Lung (tissue), 12 donors: ENCODE measurements around the gene ZDHHC20. TPM values are rescaled to one million over a fixed set of nuclear protein-coding genes. Genes with fewer than 3 reads are reported as not detected.

Experiments used
- ATAC-seq: fragments of 200-7000 bp; cut with Tn5 transposase; one replicate; pipeline ENCODE4 v1.9.1; 2020; ENCODE audit warnings: moderate number of reproducible peaks; ENCODE audit not compliant: insufficient read depth, low FRiP score
- DNase-seq, 3 donors: peaks; one replicate each; pipeline ENCODE4 v3.0.0-alpha.2; 2013 to 2017
- H3K27ac ChIP-seq, 2 donors: one replicate each; pipeline ENCODE4 v1.5.1; 2013; ENCODE audit warnings: mild to moderate bottlenecking in 2 of 2, moderate library complexity in 2 of 2, control low read depth in 1 of 2, inconsistent platforms in 1 of 2, low read depth in 1 of 2, low read length in 1 of 2
- H3K27me3 ChIP-seq, 3 donors: one replicate each; pipeline ENCODE4 v1.5.1; 2013; ENCODE audit warnings: low read length in 2 of 3; ENCODE audit not compliant: control insufficient read depth in 3 of 3, insufficient read depth in 3 of 3
- H3K36me3 ChIP-seq, 4 donors: one replicate each; pipeline ENCODE4 v1.5.1; 2013; ENCODE audit warnings: low read length in 4 of 4, mild to moderate bottlenecking in 1 of 4, moderate library complexity in 1 of 4; ENCODE audit not compliant: control insufficient read depth in 4 of 4, insufficient read depth in 4 of 4
- H3K4me1 ChIP-seq, 5 donors: one replicate each; pipeline ENCODE4 v1.5.1; 2013; ENCODE audit warnings: low read length in 5 of 5, mild to moderate bottlenecking in 2 of 5, moderate library complexity in 1 of 5; ENCODE audit not compliant: control insufficient read depth in 5 of 5, insufficient read depth in 5 of 5
- H3K4me3 ChIP-seq: one replicate; pipeline ENCODE4 v1.5.1; 2013; ENCODE audit warnings: mild to moderate bottlenecking, control low read depth, moderate library complexity
- H3K9ac ChIP-seq, 2 donors: one replicate each; pipeline ENCODE4 v1.5.1; 2013; ENCODE audit warnings: low read length in 2 of 2, control low read depth in 1 of 2; ENCODE audit not compliant: insufficient read depth in 1 of 2
- H3K9me3 ChIP-seq, 4 donors: one replicate each; pipeline ENCODE4 v1.5.1; 2013; ENCODE audit warnings: low read length in 3 of 4, mild to moderate bottlenecking in 1 of 4, moderate library complexity in 1 of 4; ENCODE audit not compliant: control insufficient read depth in 4 of 4, insufficient read depth in 3 of 4
- WGBS, 2 donors: extraction: QIAGEN DNeasy Blood & Tissue Kit; methylation state at CpG; one replicate each; pipeline ENCODE4 v1.1.7; 2013; 5-methylcytosine and 5-hydroxymethylcytosine counted together
- polyA plus RNA-seq, 2 donors: library from polyadenylated mRNA; stranded (reverse); fragments of 200-250 nt; gene quantifications; one replicate each; pipeline ENCODE4 v1.2.1, GENCODE V29; 2013
- total RNA-seq, 2 donors: library from RNA; depleted of rRNA in 1 of 2; stranded (reverse); fragments of >200 nt in 1 of 2; gene quantifications; one replicate each; pipeline ENCODE4 v1.2.1, GENCODE V29; 2014 to 2021
- TF ChIP-seq, protein P1 (sequence below): IDR thresholded peaks from 2 replicates; pipeline ENCODE4 v1.5.1; 2012; ENCODE audit warnings: mild to moderate bottlenecking; ENCODE audit errors: control extremely low read depth, extremely low read depth
- donor health status: control.
- donor health status: control.
- donor health status: Bipolar disorder and iron deficiency.
- donor health status: healthy.
- donor health status: DM: yes; HTN: yes; CAD: no.

ZDHHC20 gene
- total and polyA plus RNA-seq, 4 donors = 22.8 to 153 (median 47.0) TPM

DNA sequence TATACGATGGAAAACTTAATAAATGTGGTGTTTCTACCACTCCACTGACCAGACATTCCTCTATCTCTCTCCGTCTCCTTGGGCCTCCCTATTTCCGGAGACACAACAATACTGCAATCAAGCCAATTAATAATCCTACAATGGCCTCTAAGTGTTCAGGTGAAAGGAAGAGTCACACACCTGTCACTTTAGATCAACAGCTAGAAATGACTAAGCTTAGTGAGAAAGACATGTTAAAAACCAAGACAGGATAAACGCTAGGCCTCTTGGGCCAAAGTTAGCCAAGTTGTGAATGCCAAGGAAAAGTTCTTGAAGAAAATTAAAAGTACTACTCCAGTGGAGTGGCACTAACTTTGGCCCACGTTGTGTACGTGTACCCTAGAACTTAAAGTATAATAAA lies 22.5 kb downstream of the ZDHHC20 start:
- peak overlapping the region; percentile 80 to 81 for H3K27ac ChIP-seq
- TF ChIP-seq, protein P1, sequence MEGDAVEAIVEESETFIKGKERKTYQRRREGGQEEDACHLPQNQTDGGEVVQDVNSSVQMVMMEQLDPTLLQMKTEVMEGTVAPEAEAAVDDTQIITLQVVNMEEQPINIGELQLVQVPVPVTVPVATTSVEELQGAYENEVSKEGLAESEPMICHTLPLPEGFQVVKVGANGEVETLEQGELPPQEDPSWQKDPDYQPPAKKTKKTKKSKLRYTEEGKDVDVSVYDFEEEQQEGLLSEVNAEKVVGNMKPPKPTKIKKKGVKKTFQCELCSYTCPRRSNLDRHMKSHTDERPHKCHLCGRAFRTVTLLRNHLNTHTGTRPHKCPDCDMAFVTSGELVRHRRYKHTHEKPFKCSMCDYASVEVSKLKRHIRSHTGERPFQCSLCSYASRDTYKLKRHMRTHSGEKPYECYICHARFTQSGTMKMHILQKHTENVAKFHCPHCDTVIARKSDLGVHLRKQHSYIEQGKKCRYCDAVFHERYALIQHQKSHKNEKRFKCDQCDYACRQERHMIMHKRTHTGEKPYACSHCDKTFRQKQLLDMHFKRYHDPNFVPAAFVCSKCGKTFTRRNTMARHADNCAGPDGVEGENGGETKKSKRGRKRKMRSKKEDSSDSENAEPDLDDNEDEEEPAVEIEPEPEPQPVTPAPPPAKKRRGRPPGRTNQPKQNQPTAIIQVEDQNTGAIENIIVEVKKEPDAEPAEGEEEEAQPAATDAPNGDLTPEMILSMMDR = no peak
- no peak overlapping the region for H3K9ac ChIP-seq
- peaks cover 0 to 15% (median 2%) of the 10 kb centered on the region in 4 donors for H3K9me3 ChIP-seq
- peaks cover 0 to 4% (median 0%) of the 10 kb centered on the region in 5 donors for H3K4me1 ChIP-seq
- no peak for DNase-seq
- WGBS, 2 donors = 85 to 95% methylated on average over 6 of the region's 6 CpGs
- H3K27me3 ChIP-seq = no peaks in the 10 kb centered on the region
- peaks cover 0 to 11% (median 0%) of the 10 kb centered on the region in 4 donors for H3K36me3 ChIP-seq
- no peak for ATAC-seq
- H3K4me3 ChIP-seq = no peak overlapping the region

- peaks cover 0 to 11% (median 0%) of the 10 kb centered on the region in 4 donors for H3K36me3 ChIP-seq
- DNase-seq = peak in 1 of 3 donors; percentile 29
- WGBS, 2 donors = 21 to 26% methylated on average over 2 of the region's 2 CpGs
- H3K27ac ChIP-seq = peak overlapping the region; percentile 43 to 81
- H3K27me3 ChIP-seq = no peaks in the 10 kb centered on the region
- peaks cover 0 to 15% (median 2%) of the 10 kb centered on the region in 4 donors for H3K9me3 ChIP-seq
- ATAC-seq = peak; percentile 94
- TF ChIP-seq, protein P1 = no peak
- no peak overlapping the region for H3K4me3 ChIP-seq
- H3K9ac ChIP-seq = no peak overlapping the region
- H3K4me1 ChIP-seq = peaks cover 0 to 4% (median 0%) of the 10 kb centered on the region in 5 donors
Measured at GRCh38 chr13:21435687-21436151, 23.4 kb downstream of the ZDHHC20 start.

DNA sequence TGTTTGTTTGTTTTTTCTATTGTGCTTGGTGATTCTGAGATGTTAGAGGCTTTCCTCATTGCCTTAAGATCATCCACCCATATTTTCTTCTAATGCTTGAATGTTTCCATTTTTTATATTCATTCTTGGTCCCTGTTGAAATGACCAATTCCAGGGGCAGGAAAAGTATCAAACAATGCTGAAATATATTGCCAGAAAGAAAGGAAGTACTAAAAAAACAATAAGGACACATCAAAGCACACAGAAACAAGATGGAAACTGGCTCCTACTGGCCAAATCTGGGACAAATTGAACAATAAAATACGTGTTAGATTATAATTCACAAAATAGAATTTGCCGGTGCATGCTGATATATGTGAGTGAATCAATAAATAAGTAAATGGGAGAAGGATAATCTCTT lies 23.9 kb downstream of the ZDHHC20 start:
- no peak for ATAC-seq
- 86 to 88% methylated on average over 2 of the region's 2 CpGs for WGBS, 2 donors
- Histone ChIP-seq H3K27ac (peak overlapping the region in 1 of 2 donors; percentile 55), H3K4me3 (no peak overlapping the region), H3K9me3 (peaks cover 0 to 17% (median 3%) of the 10 kb centered on the region in 4 donors), H3K9ac (no peak overlapping the region), H3K4me1 (peaks cover 0 to 4% (median 0%) of the 10 kb centered on the region in 5 donors), H3K36me3 (peaks cover 0 to 11% (median 0%) of the 10 kb centered on the region in 4 donors), H3K27me3 (no peaks in the 10 kb centered on the region)
- no peak for DNase-seq
- TF ChIP-seq, protein P1 = no peak

GRCh38 chr13:21434588-21434987 lies 24.5 kb downstream of the ZDHHC20 start:
- no peak for DNase-seq
- ATAC-seq = no peak
- no peak overlapping the region for H3K4me3 ChIP-seq
- WGBS, 2 donors = 34 to 73% methylated on average over 3 of the region's 3 CpGs
- TF ChIP-seq, protein P1 = no peak
- H3K9me3 ChIP-seq = peaks cover 0 to 17% (median 4%) of the 10 kb centered on the region in 4 donors
- no peaks in the 10 kb centered on the region for H3K27me3 ChIP-seq
- peaks cover 0 to 11% (median 0%) of the 10 kb centered on the region in 4 donors for H3K36me3 ChIP-seq
- no peak overlapping the region for H3K9ac ChIP-seq
- H3K27ac ChIP-seq = no peak overlapping the region
- H3K4me1 ChIP-seq = peaks cover 0 to 4% (median 0%) of the 10 kb centered on the region in 5 donors
